ENCODE measurements around the gene RBL2. TPM values are rescaled to one million over a fixed set of nuclear protein-coding genes. Genes with fewer than 3 reads are reported as not detected.
A peak's percentile ranks its signal among the peaks of the same experiment; 100 is the strongest.

The RBL2 gene
- total RNA-seq, 1 donor from 2014 or later, result 99.5 TPM

DNA sequence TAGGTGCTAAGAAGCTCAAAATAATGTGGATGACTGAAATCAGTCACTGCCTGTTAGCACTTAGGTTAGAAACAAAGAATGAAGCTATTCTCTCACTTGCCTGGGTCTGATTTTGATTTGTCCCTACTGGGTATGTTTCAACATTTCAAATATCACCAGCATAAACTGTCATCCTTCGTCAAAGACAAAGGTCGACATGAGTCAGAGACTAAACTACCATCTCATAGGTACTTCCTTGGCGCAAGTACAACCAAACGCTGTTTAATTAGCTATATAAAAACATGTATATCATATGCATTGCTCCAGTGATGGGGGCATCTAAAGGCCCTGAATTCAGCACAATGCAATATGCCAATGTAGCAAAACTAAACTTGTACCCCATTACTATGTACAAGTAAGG is 64.7 kb downstream of the RBL2 start:
- DNase-seq (no peak), ATAC-seq (ENCODE audit: low read depth) (no peak)
- Mint-ChIP-seq H3K36me3 (ENCODE audit: low read depth) (peaks cover 52% of the 10 kb centered on the region), H3K27ac (no peak overlapping the region), H3K4me3 (no peak overlapping the region), H3K27me3 (no peaks in the 10 kb centered on the region), H3K9me3 (no peaks in the 10 kb centered on the region), H3K4me1 (peaks cover 22% of the 10 kb centered on the region)
- POLR2A ChIA-PET, result interaction anchor here (0.7 kb wide), 1 partner anchor 486 kb away, joined by 4 read pairs; no protein-coding TSS in a partner anchor
- intact Hi-C loops (cut with micrococcal nuclease), result no loop called here
- TF ChIP-seq, protein P1, sequence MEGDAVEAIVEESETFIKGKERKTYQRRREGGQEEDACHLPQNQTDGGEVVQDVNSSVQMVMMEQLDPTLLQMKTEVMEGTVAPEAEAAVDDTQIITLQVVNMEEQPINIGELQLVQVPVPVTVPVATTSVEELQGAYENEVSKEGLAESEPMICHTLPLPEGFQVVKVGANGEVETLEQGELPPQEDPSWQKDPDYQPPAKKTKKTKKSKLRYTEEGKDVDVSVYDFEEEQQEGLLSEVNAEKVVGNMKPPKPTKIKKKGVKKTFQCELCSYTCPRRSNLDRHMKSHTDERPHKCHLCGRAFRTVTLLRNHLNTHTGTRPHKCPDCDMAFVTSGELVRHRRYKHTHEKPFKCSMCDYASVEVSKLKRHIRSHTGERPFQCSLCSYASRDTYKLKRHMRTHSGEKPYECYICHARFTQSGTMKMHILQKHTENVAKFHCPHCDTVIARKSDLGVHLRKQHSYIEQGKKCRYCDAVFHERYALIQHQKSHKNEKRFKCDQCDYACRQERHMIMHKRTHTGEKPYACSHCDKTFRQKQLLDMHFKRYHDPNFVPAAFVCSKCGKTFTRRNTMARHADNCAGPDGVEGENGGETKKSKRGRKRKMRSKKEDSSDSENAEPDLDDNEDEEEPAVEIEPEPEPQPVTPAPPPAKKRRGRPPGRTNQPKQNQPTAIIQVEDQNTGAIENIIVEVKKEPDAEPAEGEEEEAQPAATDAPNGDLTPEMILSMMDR (IDR thresholded peaks at IDR 0.05), result no peak
- CTCF ChIA-PET, result interaction anchor here (0.7 kb wide), 1 partner anchor 11 kb away, joined by 3 read pairs; no protein-coding TSS in a partner anchor

DNA sequence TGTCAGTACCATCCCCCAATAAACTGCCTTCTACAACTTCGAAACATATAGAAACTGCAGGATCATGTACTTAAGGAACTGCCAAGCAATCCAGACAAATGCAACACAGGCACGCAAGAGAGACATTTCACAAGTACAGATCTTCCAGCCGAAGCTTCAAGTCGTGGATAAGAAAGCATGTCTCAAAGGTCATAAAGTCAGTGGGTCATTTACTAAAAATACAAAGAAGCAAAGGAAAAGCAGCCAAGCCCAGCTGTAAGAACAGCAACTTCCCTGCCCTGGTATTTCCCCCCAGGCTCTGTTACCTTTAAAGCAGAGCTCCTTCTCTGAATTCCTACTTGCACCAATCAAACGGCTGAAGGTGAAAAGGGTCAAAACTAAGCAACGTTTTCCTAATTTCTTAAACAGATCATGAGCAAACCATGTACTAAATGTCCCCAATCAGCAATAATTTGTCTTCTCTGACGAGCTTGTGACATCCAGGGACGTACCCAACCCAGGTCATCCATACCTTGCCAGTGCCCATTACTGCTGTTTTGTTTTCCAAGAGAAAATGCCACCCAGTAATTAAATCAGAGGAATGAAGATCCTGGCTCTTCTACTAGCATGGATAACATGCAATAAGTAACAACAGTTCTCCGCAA is 67.1 kb downstream of the RBL2 start:
- POLR2A ChIA-PET, result interaction anchor here (1.2 to 1.3 kb wide), 2 partner anchors 18 to 65 kb away, joined by 3 to 4 read pairs; no protein-coding TSS in a partner anchor
- no peak for ATAC-seq (ENCODE audit: low read depth)
- Mint-ChIP-seq H3K4me1 (peaks cover 30% of the 10 kb centered on the region), H3K9me3 (no peaks in the 10 kb centered on the region), H3K36me3 (ENCODE audit: low read depth) (peaks cover 29% of the 10 kb centered on the region), H3K27ac (no peak overlapping the region), H3K4me3 (peak overlapping the region; percentile 91), H3K27me3 (no peaks in the 10 kb centered on the region)
- intact Hi-C loops (cut with micrococcal nuclease), result loop anchor here (5.0 kb wide), 1 partner anchor 284 kb away; no protein-coding TSS in a partner anchor
- no peak for DNase-seq
- CTCF ChIA-PET, result interaction anchor here (0.9 kb wide), 1 partner anchor 1310 kb away, joined by 3 read pairs; no protein-coding TSS in a partner anchor
- TF ChIP-seq, protein P1 (IDR thresholded peaks at IDR 0.05), result no peak

DNA sequence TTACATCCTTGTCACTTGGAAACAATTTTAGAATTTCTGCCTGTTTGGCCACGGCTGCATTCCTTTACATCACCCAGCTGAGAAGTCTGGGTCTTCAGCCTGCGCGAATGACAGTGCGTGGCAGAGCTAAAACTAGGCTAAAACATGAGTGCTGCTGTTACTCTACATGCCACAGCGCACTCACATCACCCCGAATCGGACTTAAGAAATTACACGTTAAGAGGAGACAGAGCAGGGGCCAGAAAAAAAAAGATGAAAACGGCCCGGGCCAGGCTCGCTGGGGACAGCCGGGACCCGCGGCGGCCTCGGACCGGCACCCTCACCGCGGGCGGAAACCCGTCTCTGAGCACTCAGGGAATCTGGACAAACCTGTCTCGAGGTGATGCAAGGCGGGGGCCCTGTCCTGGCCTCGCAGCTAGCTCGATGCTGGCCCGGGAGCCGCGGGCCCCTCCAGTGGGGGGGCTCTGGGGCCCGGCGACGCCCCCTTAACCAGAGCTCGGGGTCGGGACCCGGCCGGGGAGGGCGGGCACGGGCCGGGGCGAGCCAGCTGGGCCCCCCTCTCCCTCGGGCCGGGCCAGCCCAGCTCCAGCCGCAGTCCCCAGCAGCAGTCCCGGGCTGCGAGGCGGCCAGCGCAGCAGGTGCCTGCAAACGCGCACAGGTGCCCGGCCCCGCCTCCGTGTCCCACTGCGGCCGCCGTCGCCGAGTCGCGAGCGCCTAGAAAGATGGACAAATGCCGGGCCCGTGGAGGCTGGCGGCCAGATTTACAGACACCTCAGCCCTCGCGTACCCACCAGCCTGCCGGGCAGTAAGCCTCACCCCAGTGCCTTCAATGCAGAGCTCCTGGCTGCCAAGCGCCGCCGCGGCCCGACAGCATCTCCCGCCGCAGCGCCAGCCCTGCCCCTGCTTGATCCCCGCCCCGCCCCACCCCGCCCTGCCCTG is 68.3 kb downstream of the RBL2 start, which contains the start of gene AKTIP:
TSS of gene AKTIP (minus strand) at position 879 of the 939 bp plus-strand sequence. CDS start 2,950 bp downstream, outside the sequence.
- Mint-ChIP-seq H3K4me1 (peaks cover 30% of the 10 kb centered on the region), H3K9me3 (no peaks in the 10 kb centered on the region), H3K36me3 (ENCODE audit: low read depth) (peaks cover 18% of the 10 kb centered on the region), H3K27me3 (no peaks in the 10 kb centered on the region), H3K4me3 (peak within 1 kb of the TSS; percentile 91), H3K27ac (peak within 1 kb of the TSS; percentile 90)
- TF ChIP-seq, protein P1 (IDR thresholded peaks at IDR 0.05), result no peak
- CTCF ChIA-PET, result interaction anchor here (1.0 kb wide), 1 partner anchor 431 kb away, joined by 3 read pairs; no protein-coding TSS in a partner anchor
- ATAC-seq (ENCODE audit: low read depth) (peak; percentile 19), DNase-seq (no peak)
- POLR2A ChIA-PET, result interaction anchor here (0.5 to 3.9 kb wide), 10 partner anchors 11 to 202 kb away, joined by 3 to 56 read pairs (median 4); partner anchors contain the start of genes FTO, RBL2 and RPGRIP1L
- intact Hi-C loops (cut with micrococcal nuclease), result loop anchor here (1.0 to 5.0 kb wide), 9 partner anchors 16 to 1426 kb away; partner anchors contain the start of genes FTO and RBL2

DNA sequence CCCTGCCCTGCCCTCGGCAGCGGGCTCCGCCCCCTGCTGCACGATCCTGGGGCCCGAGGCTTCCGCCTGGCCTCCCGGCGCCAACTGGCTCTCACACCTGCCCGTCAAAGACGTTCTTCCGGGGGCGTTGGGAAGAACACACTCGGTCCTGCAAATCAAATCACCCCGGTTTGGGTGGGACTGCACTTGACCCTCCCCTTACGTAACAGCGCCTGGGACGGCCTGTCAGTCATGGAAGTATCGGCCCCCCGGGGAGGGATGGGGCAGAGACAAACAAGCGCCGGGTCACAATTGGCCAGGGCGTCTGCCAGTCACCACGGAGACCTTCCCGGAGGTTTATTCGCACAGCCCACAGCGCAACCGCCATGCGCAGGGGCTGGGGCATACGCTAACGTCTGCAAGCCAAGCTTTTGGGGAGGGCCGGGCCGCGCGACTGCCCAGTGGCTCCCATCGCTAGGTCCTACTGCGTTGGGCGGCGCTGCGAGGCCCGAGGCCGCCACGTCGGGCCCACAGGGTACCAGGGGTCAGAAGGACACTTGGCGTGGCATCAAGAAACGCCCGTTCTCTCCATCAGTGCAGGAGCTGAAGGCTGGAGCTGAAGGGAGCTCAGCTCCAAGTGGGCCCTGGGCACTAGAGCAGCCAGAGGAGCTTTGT is 69.1 kb downstream of the RBL2 start:
- ATAC-seq (ENCODE audit: low read depth) (peak; percentile 92), DNase-seq (peak; percentile 97)
- TF ChIP-seq, protein P1 (IDR thresholded peaks at IDR 0.05), result no peak
- peaks cover 30% of the 10 kb centered on the region for H3K4me1 Mint-ChIP-seq
- ChIA-PET CTCF (interaction anchor here (1.3 kb wide), 1 partner anchor 68 kb away, joined by 5 read pairs; no protein-coding TSS in a partner anchor), POLR2A (interaction anchor here (0.5 to 3.9 kb wide), 17 partner anchors 10 to 448 kb away, joined by 3 to 56 read pairs (median 5); partner anchors contain the start of genes CHD9, FTO, RBL2 and RPGRIP1L)
- intact Hi-C loops (cut with micrococcal nuclease), result loop anchor here (1.0 to 5.0 kb wide), 9 partner anchors 15 to 1425 kb away; partner anchors contain the start of genes FTO and RBL2
- H3K9me3 Mint-ChIP-seq, result no peaks in the 10 kb centered on the region
- H3K36me3 Mint-ChIP-seq (ENCODE audit: low read depth), result peaks cover 10% of the 10 kb centered on the region
- peak overlapping the region; percentile 90 for H3K27ac Mint-ChIP-seq
- peak overlapping the region; percentile 88 for H3K4me3 Mint-ChIP-seq
- H3K27me3 Mint-ChIP-seq, result no peaks in the 10 kb centered on the region
